WTC11 (cell line): ENCODE data around the gene BCO1. TPM values are rescaled to one million over a fixed set of nuclear protein-coding genes. Genes with fewer than 3 reads are reported as not detected.

Experiments
- ATAC-seq: fragments of 200-7000 bp; cut with Tn5 transposase; 2 replicates; pipeline ENCODE4 v1.10.0; 2021; ENCODE audit warnings: mild to moderate bottlenecking, moderate library complexity
- CTCF ChIA-PET: fragments of 300-600 bp; sonication (Branson Sonifier 250); formaldehyde crosslinking; loops from one replicate; lab custom pipeline; 2021; ENCODE audit warnings: antibody characterized with exemption; lab: Charles Lee
- POLR2A ChIA-PET: fragments of 350-600 bp; sonication (Branson Sonifier 250); formaldehyde crosslinking; loops from one replicate; lab custom pipeline; 2021; ENCODE audit warnings: antibody characterized with exemption; lab: Charles Lee
- DNase-seq: peaks from one replicate; pipeline ENCODE4 v3.0.0; 2021; ENCODE audit warnings: low spot score
- H3K27ac Mint-ChIP-seq: 2 replicates; pipeline ENCODE4 v1.8.0; 2021; ENCODE audit warnings: mixed read lengths
- H3K27me3 Mint-ChIP-seq: 2 replicates; pipeline ENCODE4 v1.8.0; 2021; ENCODE audit warnings: low read depth, mild to moderate bottlenecking, moderate library complexity, mixed read lengths
- H3K36me3 Mint-ChIP-seq: 2 replicates; pipeline ENCODE4 v1.8.0; 2021; ENCODE audit warnings: mixed read lengths
- H3K4me1 Mint-ChIP-seq: 2 replicates; pipeline ENCODE4 v1.8.0; 2022; ENCODE audit warnings: mixed read lengths
- H3K4me3 Mint-ChIP-seq: 2 replicates; pipeline ENCODE4 v1.8.0; 2021; ENCODE audit warnings: mild to moderate bottlenecking, moderate library complexity, mixed read lengths
- H3K9me3 Mint-ChIP-seq: 2 replicates; pipeline ENCODE4 v1.8.0; 2021; ENCODE audit warnings: mixed read lengths
- CBFB ChIP-seq: sonication (generic); formaldehyde crosslinking; IDR thresholded peaks from 2 replicates; pipeline ENCODE4 v1.8.1; 2022; ENCODE audit warnings: mild to moderate bottlenecking, low read depth, missing genetic modification reagents
- CREM ChIP-seq: sonication (generic); formaldehyde crosslinking; IDR thresholded peaks from 2 replicates; pipeline ENCODE4 v1.8.1; 2022; ENCODE audit warnings: mild to moderate bottlenecking, missing genetic modification reagents, moderate library complexity
- EMX1 ChIP-seq: fragments of 250-450 bp; sonication (Bioruptor Pico); IDR thresholded peaks from 2 replicates; pipeline ENCODE4 v1.8.0; 2021; ENCODE audit warnings: mild to moderate bottlenecking
- GRHL2 ChIP-seq: fragments of 250-450 bp; sonication (Bioruptor Pico); IDR thresholded peaks from 2 replicates; pipeline ENCODE4 v1.8.0; 2022; ENCODE audit warnings: mild to moderate bottlenecking, moderate library complexity; ENCODE audit not compliant: insufficient replicate concordance, severe bottlenecking
- KAT7 ChIP-seq: sonication (generic); formaldehyde crosslinking; IDR thresholded peaks from 2 replicates; pipeline ENCODE4 v1.8.1; 2023; ENCODE audit warnings: missing genetic modification reagents, mild to moderate bottlenecking, borderline replicate concordance
- NR2C2 ChIP-seq: sonication (generic); formaldehyde crosslinking; IDR thresholded peaks from 2 replicates; pipeline ENCODE4 v1.8.0; 2022; ENCODE audit warnings: mild to moderate bottlenecking, missing genetic modification reagents
- PRRX2 ChIP-seq: fragments of 250-450 bp; sonication (Bioruptor Pico); IDR thresholded peaks from 2 replicates; pipeline ENCODE4 v1.8.0; 2021; ENCODE audit warnings: mild to moderate bottlenecking
- SMAD3 ChIP-seq: sonication (generic); formaldehyde crosslinking; IDR thresholded peaks from 2 replicates; pipeline ENCODE4 v1.8.0; 2022; ENCODE audit warnings: missing genetic modification reagents, mild to moderate bottlenecking, borderline replicate concordance
- SMAD4 ChIP-seq: sonication (generic); formaldehyde crosslinking; IDR thresholded peaks from 2 replicates; pipeline ENCODE4 v1.8.0; 2022; ENCODE audit warnings: mild to moderate bottlenecking, missing genetic modification reagents
- SOX15 ChIP-seq: fragments of 250-450 bp; sonication (Bioruptor Pico); IDR thresholded peaks from 2 replicates; pipeline ENCODE4 v1.9.0; 2021; ENCODE audit warnings: mild to moderate bottlenecking
- ZBTB21 ChIP-seq: sonication (generic); formaldehyde crosslinking; IDR thresholded peaks from 2 replicates; pipeline ENCODE4 v1.8.1; 2023; ENCODE audit warnings: mild to moderate bottlenecking, missing genetic modification reagents, borderline replicate concordance
- ZNF138 ChIP-seq: sonication (generic); formaldehyde crosslinking; conservative IDR thresholded peaks from 2 replicates; pipeline ENCODE4 v1.8.1; 2022; ENCODE audit warnings: mild to moderate bottlenecking, moderate library complexity, missing genetic modification reagents
- ZNF263 ChIP-seq: sonication (generic); formaldehyde crosslinking; IDR thresholded peaks from 2 replicates; pipeline ENCODE4 v1.8.1; 2022; ENCODE audit warnings: low read depth, mild to moderate bottlenecking, moderate library complexity, missing genetic modification reagents
- ZNF396 ChIP-seq: fragments of 250-450 bp; sonication (Bioruptor Pico); IDR thresholded peaks from 2 replicates; pipeline ENCODE4 v1.8.0; 2021; ENCODE audit warnings: mild to moderate bottlenecking, moderate library complexity, borderline replicate concordance
- total RNA-seq: library from RNA; stranded (reverse); gene quantifications from 3 replicates; pipeline ENCODE4 v1.2.3, GENCODE V29; 2021
- TF ChIP-seq, protein P1 (sequence below): sonication (generic); formaldehyde crosslinking; IDR thresholded peaks from 2 replicates; pipeline ENCODE4 v1.8.0; 2023; ENCODE audit warnings: missing genetic modification reagents
- TF ChIP-seq, protein P2 (sequence below): sonication (generic); formaldehyde crosslinking; IDR thresholded peaks from 2 replicates; pipeline ENCODE4 v1.8.1; 2022; ENCODE audit warnings: low read depth, missing genetic modification reagents, borderline replicate concordance
- TF ChIP-seq, protein P3 (sequence below): sonication (generic); formaldehyde crosslinking; IDR thresholded peaks from 2 replicates; pipeline ENCODE4 v1.8.1; 2022; ENCODE audit warnings: low read depth, mild to moderate bottlenecking, moderate library complexity, missing genetic modification reagents, borderline replicate concordance
- TF ChIP-seq, protein P4 (sequence below): sonication (generic); formaldehyde crosslinking; IDR thresholded peaks from 2 replicates; pipeline ENCODE4 v1.8.0; 2022; ENCODE audit warnings: mild to moderate bottlenecking, missing genetic modification reagents
- TF ChIP-seq, protein P5 (sequence below): sonication (generic); formaldehyde crosslinking; IDR thresholded peaks from 2 replicates; pipeline ENCODE4 v1.8.0; 2022; ENCODE audit warnings: missing genetic modification reagents
- TF ChIP-seq, protein P6 (sequence below): fragments of 200-600 bp; IDR thresholded peaks from 2 replicates; pipeline ENCODE4 v1.8.0; 2022; ENCODE audit warnings: antibody characterized with exemption

BCO1 gene
- total RNA-seq, 1 experiment from 2014 or later, result 0.15 TPM

DNA sequence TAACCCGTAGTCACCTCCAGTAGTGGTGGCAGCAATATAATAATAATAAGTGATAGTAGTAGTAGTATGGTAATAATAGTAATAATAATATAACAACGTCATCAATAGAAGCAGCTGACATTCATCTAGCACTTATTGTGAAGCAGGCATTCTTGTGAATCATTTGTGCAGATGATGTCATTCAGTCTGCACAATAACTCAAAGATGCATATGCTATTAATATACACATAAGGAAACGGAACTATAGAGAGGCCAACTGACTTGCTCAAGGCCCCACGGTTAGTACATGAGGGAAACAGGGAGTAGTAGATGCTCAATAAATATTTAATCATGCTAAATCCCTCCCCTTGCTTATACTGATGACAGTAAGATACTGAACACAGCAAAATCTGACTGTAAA is 40.9 kb downstream of the BCO1 start (continued):
- TF ChIP-seq, protein P1, sequence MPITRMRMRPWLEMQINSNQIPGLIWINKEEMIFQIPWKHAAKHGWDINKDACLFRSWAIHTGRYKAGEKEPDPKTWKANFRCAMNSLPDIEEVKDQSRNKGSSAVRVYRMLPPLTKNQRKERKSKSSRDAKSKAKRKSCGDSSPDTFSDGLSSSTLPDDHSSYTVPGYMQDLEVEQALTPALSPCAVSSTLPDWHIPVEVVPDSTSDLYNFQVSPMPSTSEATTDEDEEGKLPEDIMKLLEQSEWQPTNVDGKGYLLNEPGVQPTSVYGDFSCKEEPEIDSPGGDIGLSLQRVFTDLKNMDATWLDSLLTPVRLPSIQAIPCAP (CRISPR knock-in tag), result no peak
- TF ChIP-seq ZNF138 (CRISPR knock-in tag) (no peak), PRRX2 (CRISPR knock-in tag) (no peak), CREM (CRISPR knock-in tag) (no peak), SMAD4 (CRISPR knock-in tag) (no peak), SOX15 (no peak)
- TF ChIP-seq, protein P2, sequence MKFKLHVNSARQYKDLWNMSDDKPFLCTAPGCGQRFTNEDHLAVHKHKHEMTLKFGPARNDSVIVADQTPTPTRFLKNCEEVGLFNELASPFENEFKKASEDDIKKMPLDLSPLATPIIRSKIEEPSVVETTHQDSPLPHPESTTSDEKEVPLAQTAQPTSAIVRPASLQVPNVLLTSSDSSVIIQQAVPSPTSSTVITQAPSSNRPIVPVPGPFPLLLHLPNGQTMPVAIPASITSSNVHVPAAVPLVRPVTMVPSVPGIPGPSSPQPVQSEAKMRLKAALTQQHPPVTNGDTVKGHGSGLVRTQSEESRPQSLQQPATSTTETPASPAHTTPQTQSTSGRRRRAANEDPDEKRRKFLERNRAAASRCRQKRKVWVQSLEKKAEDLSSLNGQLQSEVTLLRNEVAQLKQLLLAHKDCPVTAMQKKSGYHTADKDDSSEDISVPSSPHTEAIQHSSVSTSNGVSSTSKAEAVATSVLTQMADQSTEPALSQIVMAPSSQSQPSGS, result no peak
- TF ChIP-seq, protein P3, sequence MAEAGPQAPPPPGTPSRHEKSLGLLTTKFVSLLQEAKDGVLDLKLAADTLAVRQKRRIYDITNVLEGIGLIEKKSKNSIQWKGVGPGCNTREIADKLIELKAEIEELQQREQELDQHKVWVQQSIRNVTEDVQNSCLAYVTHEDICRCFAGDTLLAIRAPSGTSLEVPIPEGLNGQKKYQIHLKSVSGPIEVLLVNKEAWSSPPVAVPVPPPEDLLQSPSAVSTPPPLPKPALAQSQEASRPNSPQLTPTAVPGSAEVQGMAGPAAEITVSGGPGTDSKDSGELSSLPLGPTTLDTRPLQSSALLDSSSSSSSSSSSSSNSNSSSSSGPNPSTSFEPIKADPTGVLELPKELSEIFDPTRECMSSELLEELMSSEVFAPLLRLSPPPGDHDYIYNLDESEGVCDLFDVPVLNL (CRISPR knock-in tag), result no peak

DNA sequence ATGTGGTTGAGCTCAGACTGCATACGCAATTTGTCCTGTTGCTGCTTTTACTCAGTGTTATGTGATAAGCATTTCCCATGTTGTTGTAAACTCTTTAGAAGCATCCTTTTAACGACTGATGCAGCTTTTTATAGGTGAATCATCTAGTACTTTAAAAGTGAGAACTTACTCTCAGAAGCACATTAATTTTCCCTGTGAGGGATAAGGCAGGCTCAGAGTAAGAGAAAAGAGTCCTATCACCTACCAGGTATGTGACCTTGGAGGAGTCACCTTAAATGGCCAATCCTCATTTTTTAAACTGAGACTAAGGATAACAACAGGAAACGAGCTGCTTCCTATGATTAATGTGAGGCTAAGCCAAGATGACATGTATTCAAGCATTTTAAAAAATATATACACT is 41.9 kb downstream of the BCO1 start:
- no peaks in the 10 kb centered on the region for H3K4me1 Mint-ChIP-seq
- CTCF ChIA-PET, result interaction anchor here (0.5 to 0.9 kb wide), 3 partner anchors 19 to 188 kb away, joined by 3 read pairs; no protein-coding TSS in a partner anchor
- DNase-seq (no peak), ATAC-seq (no peak)
- no peaks in the 10 kb centered on the region for H3K36me3 Mint-ChIP-seq
- TF ChIP-seq ZNF138 (CRISPR knock-in tag), result no peak
- TF ChIP-seq, protein P4, sequence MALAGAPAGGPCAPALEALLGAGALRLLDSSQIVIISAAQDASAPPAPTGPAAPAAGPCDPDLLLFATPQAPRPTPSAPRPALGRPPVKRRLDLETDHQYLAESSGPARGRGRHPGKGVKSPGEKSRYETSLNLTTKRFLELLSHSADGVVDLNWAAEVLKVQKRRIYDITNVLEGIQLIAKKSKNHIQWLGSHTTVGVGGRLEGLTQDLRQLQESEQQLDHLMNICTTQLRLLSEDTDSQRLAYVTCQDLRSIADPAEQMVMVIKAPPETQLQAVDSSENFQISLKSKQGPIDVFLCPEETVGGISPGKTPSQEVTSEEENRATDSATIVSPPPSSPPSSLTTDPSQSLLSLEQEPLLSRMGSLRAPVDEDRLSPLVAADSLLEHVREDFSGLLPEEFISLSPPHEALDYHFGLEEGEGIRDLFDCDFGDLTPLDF, result no peak
- TF ChIP-seq EMX1, result no peak
- TF ChIP-seq CBFB (CRISPR knock-in tag), result no peak
- TF ChIP-seq, protein P5, sequence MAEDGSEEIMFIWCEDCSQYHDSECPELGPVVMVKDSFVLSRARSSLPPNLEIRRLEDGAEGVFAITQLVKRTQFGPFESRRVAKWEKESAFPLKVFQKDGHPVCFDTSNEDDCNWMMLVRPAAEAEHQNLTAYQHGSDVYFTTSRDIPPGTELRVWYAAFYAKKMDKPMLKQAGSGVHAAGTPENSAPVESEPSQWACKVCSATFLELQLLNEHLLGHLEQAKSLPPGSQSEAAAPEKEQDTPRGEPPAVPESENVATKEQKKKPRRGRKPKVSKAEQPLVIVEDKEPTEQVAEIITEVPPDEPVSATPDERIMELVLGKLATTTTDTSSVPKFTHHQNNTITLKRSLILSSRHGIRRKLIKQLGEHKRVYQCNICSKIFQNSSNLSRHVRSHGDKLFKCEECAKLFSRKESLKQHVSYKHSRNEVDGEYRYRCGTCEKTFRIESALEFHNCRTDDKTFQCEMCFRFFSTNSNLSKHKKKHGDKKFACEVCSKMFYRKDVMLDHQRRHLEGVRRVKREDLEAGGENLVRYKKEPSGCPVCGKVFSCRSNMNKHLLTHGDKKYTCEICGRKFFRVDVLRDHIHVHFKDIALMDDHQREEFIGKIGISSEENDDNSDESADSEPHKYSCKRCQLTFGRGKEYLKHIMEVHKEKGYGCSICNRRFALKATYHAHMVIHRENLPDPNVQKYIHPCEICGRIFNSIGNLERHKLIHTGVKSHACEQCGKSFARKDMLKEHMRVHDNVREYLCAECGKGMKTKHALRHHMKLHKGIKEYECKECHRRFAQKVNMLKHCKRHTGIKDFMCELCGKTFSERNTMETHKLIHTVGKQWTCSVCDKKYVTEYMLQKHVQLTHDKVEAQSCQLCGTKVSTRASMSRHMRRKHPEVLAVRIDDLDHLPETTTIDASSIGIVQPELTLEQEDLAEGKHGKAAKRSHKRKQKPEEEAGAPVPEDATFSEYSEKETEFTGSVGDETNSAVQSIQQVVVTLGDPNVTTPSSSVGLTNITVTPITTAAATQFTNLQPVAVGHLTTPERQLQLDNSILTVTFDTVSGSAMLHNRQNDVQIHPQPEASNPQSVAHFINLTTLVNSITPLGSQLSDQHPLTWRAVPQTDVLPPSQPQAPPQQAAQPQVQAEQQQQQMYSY, result no peak
- no peak for TF ChIP-seq GRHL2 (CRISPR knock-in tag)
- no peak for TF ChIP-seq ZNF263 (CRISPR knock-in tag)
- TF ChIP-seq, protein P6, sequence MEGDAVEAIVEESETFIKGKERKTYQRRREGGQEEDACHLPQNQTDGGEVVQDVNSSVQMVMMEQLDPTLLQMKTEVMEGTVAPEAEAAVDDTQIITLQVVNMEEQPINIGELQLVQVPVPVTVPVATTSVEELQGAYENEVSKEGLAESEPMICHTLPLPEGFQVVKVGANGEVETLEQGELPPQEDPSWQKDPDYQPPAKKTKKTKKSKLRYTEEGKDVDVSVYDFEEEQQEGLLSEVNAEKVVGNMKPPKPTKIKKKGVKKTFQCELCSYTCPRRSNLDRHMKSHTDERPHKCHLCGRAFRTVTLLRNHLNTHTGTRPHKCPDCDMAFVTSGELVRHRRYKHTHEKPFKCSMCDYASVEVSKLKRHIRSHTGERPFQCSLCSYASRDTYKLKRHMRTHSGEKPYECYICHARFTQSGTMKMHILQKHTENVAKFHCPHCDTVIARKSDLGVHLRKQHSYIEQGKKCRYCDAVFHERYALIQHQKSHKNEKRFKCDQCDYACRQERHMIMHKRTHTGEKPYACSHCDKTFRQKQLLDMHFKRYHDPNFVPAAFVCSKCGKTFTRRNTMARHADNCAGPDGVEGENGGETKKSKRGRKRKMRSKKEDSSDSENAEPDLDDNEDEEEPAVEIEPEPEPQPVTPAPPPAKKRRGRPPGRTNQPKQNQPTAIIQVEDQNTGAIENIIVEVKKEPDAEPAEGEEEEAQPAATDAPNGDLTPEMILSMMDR, result no peak
- no peak for TF ChIP-seq ZNF396
- no peak for TF ChIP-seq NR2C2 (CRISPR knock-in tag)
- no peak for TF ChIP-seq SMAD3 (CRISPR knock-in tag)
- TF ChIP-seq ZBTB21, result no peak
- no peak for TF ChIP-seq KAT7 (CRISPR knock-in tag)
- no peaks in the 10 kb centered on the region for H3K27me3 Mint-ChIP-seq
- H3K4me3 Mint-ChIP-seq, result no peak overlapping the region
- H3K27ac Mint-ChIP-seq, result no peak overlapping the region
- POLR2A ChIA-PET, result no interaction called here
- no peaks in the 10 kb centered on the region for H3K9me3 Mint-ChIP-seq
